Amniotic epithelial cell (primary cell): ENCODE measurements around the gene PITPNM3.
"Not testable (repeated sequence)": the region's sequence is repeated elsewhere in the genome, so short reads cannot be mapped to it uniquely, and the experiment has no call there.

ENCODE experiments used
- DNase-seq: peaks from one replicate; pipeline ENCODE4 v3.0.0-alpha.2; 2010; ENCODE audit warnings: low read depth

PITPNM3 gene

GRCh38 chr17:6501359-6501758 lies 55.0 kb downstream of the PITPNM3 start:
- DNase-seq = no peak

GRCh38 chr17:6498901-6499540 lies 57.3 kb downstream of the PITPNM3 start:
- DNase-seq = no peak

GRCh38 chr17:6498356-6498755 lies 58.0 kb downstream of the PITPNM3 start:
- no peak for DNase-seq

- no peak for DNase-seq
Measured at GRCh38 chr17:6497496-6498221, 58.7 kb downstream of the PITPNM3 start.

- no peak for DNase-seq
Measured at GRCh38 chr17:6496640-6497441, 59.5 kb downstream of the PITPNM3 start.

GRCh38 chr17:6496116-6496481 lies 60.3 kb downstream of the PITPNM3 start:
- no peak for DNase-seq

- DNase-seq = no peak
Measured at GRCh38 chr17:6495450-6496115, 60.8 kb downstream of the PITPNM3 start.

GRCh38 chr17:6494239-6494941 lies 62.0 kb downstream of the PITPNM3 start:
- DNase-seq = no peak

- no peak for DNase-seq
Measured at GRCh38 chr17:6492892-6493674, 63.3 kb downstream of the PITPNM3 start.

GRCh38 chr17:6491071-6491700 lies 65.2 kb downstream of the PITPNM3 start:
- no peak for DNase-seq

GRCh38 chr17:6489016-6489550 lies 67.3 kb downstream of the PITPNM3 start:
- no peak for DNase-seq

- no peak for DNase-seq
Measured at GRCh38 chr17:6488008-6488539, 68.3 kb downstream of the PITPNM3 start.

GRCh38 chr17:6487251-6488007 lies 68.9 kb downstream of the PITPNM3 start:
- DNase-seq = no peak

- DNase-seq = no peak
Measured at GRCh38 chr17:6485646-6486412, 70.5 kb downstream of the PITPNM3 start.

GRCh38 chr17:6483507-6483906 lies 72.8 kb downstream of the PITPNM3 start:
- DNase-seq = no peak

- not testable (repeated sequence) for DNase-seq
Measured at GRCh38 chr17:6482796-6483195, 73.6 kb downstream of the PITPNM3 start.

- no peak for DNase-seq
Measured at GRCh38 chr17:6482105-6482455, 74.3 kb downstream of the PITPNM3 start.

GRCh38 chr17:6480303-6480675 lies 76.1 kb downstream of the PITPNM3 start:
- DNase-seq = no peak
